HG03108 (cell line): Measurements from ENCODE around the gene SEC61B.

Source experiments
- ATAC-seq: cut with Tn5 transposase; IDR thresholded peaks from one replicate; pipeline ENCODE4 v1.9.1; 2021; ENCODE audit warnings: moderate library complexity; ENCODE audit not compliant: unreplicated experiment

Gene SEC61B

DNA sequence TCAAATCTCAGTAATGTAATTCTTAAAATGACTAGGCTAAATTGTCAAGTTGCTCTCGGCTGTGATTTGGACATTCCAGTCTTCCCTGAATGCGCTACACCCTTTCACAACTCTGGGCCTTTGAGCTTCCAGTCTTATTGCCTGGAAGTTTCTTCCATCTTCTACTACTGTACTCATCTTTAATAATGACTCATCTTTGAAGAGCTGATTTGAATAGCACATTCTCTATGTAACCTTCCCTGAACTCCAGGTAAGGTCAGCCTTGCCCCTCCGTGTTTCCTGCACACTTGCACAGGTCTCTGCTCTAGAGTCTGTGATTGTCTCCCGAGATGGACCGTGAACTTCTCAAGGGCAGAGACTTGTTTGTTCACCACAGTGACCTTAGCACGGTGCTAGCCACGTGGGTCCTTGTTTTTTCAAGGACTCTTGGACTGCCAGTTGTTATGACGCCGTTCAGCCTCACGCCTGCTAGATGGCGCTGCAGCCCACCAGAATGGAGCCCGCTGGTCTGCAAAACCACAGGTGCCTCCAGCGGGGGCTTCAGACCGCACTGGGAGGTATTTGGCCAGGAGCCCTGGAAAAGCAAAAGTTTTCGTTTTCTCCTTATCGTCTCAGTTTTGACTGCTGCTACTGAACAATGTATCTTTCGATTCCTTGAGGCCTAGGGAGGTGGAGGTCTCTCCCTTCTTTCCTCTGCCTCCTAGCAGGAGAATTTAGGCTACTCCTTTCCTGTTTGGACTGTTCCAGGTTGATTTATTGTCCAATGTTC lies 44.4 kb downstream of the SEC61B start:
- peak; percentile 66 for ATAC-seq

DNA sequence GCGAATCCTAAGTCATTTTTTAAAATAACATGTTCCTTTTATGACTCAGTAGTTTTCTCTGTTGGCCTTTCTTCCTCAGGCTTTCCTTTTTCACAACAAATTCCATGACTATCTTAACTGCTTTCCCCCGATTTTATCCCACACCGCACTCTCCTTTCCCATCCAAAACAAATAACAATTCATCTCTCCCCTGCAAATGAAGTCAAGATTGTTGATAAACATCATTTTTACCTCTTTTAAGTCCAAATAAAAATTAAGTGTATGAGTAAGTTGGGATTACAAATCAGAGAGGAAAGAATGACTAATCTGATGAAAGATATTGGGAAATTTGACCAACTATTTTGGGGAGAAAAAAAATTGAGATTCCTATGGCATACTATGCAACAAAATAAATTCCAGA lies 47.3 kb downstream of the SEC61B start:
- no peak for ATAC-seq

DNA sequence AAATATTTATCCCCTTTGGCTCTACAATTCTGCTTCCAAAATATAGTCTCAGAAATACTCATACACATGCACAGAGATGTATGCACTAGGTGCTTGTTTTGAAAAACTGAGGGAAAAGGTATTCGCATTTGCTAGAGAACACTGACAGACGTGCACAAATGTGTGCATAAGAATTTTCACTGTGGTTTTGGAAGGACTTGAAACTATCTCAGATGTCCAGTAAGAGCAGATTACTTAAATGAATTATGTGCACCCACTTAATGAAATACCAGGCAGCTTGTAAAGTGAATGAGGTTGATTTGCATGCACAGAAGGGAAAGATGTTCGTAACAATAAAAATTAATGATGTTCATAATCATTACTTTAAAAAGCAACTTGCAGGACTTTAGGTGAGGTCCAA lies 48.4 kb downstream of the SEC61B start:
- no peak for ATAC-seq

DNA sequence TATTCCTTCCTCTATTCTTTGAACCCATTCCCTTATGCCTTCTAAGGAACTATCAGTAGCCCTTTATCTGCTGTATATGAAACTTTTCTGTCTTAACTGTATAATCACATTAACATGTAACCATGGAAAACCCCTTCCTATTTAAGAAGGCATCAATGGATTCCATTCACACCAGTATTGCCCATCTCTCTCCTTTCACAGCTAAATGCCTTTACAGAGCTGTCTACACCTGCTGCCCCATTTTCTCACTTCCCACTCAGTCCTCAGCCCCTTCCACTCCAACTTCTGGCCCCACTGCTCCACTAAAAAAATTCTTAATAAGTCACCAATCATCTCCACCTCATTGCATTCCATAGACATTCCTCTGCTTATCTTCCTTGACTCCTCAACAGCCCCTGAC lies 50.8 kb downstream of the SEC61B start:
- ATAC-seq, result no peak

DNA sequence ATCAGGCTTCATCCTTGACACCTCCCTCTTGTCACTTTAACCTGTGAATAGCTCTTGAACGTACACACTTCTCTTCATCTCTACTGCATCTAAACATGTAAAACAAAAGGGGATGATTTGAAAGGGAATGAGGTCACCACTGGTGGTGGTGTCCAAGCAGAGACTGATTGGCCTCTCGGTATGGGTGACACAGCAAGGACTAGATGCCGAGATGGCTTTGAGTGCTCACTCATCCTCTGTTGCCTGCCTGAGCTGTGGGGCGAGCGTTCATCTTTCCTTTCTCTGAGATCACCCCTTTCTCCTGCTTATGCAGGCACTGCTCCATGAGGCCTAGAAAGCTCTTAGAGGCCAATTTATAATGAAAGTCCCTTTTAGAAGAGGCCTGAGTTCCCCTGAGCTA lies 51.9 kb downstream of the SEC61B start:
- no peak for ATAC-seq

DNA sequence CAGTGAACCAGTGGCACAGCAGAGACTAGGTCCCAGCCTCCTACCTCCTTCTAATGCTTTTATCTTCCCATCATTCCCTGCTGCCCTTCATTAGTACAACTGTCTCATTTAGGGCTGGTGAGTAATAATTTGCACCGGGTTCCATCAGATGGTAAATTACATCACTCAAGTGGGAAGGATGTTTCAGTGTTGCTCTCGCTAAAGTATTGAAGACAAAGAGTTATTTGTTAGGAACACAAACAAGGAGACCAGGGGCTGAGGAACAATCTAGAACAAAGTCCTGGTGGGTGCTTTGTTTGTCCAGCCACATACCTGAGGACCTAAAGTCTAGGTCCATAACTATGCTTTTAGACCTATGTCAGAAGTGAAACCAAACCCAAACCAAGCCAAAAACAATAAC lies 52.4 kb downstream of the SEC61B start:
- no peak for ATAC-seq
